A549 (cell line): Measurements from ENCODE around the gene STRN3. TPM values are rescaled to one million over a fixed set of nuclear protein-coding genes. Genes with fewer than 3 reads are reported as not detected.

Experiments
- ATAC-seq, 2 experiments: fragments of 200-7000 bp in 1 of 2; fragments of >200 bp in 1 of 2; cut with Nextera tagmentation in 1 of 2; cut with Tn5 transposase in 1 of 2; 3 replicates each; pipeline versions ENCODE4 v1.8.0 to v1.9.1; 2018 to 2020; ENCODE audit warnings: mild to moderate bottlenecking in 1 of 2, moderate library complexity in 1 of 2
- CTCF ChIA-PET: fragments of 300-600 bp; sonication (Branson Sonifier 250); formaldehyde crosslinking; extraction: SDS; loops from one replicate; lab custom pipeline; 2021; ENCODE audit warnings: antibody characterized with exemption, inconsistent platforms; lab: Yijun Ruan, JAX
- POLR2A ChIA-PET: fragments of 350-600 bp; formaldehyde crosslinking; extraction: SDS; loops from one replicate; lab custom pipeline; 2021; ENCODE audit warnings: antibody characterized with exemption, inconsistent platforms; lab: Yijun Ruan, JAX
- DNase-seq, 2 experiments: peaks; one replicate each; pipeline versions ENCODE4 v3.0.0 to v3.0.0-alpha.2; 2011 to 2016; ENCODE audit warnings: low read depth in 1 of 2, low spot score in 1 of 2
- FAIRE-seq: peaks from 2 replicates; lab custom pipeline; 2011; peaks lifted over from hg19 to GRCh38; lab: Jason Lieb, UNC
- H3K27ac ChIP-seq, 2 experiments: fragments of >200 bp; sonication (Bioruptor Twin); formaldehyde crosslinking; 3 replicates each; pipeline ENCODE4 v1.5.1; 2016 to 2017
- H3K4me1 ChIP-seq: fragments of >200 bp; sonication (Bioruptor Twin); formaldehyde crosslinking; 3 replicates; pipeline ENCODE4 v1.6.1; 2016
- H3K4me2 ChIP-seq: fragments of >200 bp; sonication (Bioruptor Twin); formaldehyde crosslinking; 3 replicates; pipeline ENCODE4 v1.6.1; 2016
- H3K4me3 ChIP-seq: fragments of >200 bp; sonication (Bioruptor Twin); formaldehyde crosslinking; 3 replicates; pipeline ENCODE4 v1.5.1; 2016
- H3K9me3 ChIP-seq: fragments of >200 bp; sonication (Bioruptor Twin); formaldehyde crosslinking; 3 replicates; pipeline ENCODE4 v1.6.1; 2016
- ATOH8 ChIP-seq: fragments of 250-450 bp; sonication (Bioruptor Pico); IDR thresholded peaks from 2 replicates; pipeline ENCODE4 v1.5.0; 2020; ENCODE audit warnings: low read depth, mild to moderate bottlenecking, moderate library complexity
- CEBPB ChIP-seq, 2 experiments: fragments of >200 bp in 1 of 2; sonication (Bioruptor Twin) in 1 of 2; formaldehyde crosslinking in 1 of 2; IDR thresholded peaks; 2 replicates each; pipeline ENCODE4 v1.6.1; 2012 to 2016
- CHD4 ChIP-seq: fragments of 200-600 bp; sonication (generic); IDR thresholded peaks from 2 replicates; pipeline ENCODE4 v1.6.1; 2016; ENCODE audit warnings: antibody characterized with exemption, mild to moderate bottlenecking, borderline replicate concordance
- CTCF ChIP-seq: fragments of >200 bp; sonication (Bioruptor Twin); formaldehyde crosslinking; IDR thresholded peaks from 3 replicates; pipeline ENCODE4 v1.5.1; 2016
- ELK1 ChIP-seq: fragments of 150-350 bp; IDR thresholded peaks from 2 replicates; pipeline ENCODE4 v1.6.1; 2014; ENCODE audit warnings: low read depth, mild to moderate bottlenecking, low read length
- EP300 ChIP-seq, 2 experiments: fragments of >200 bp; sonication (Bioruptor Twin); formaldehyde crosslinking; IDR thresholded peaks; 2 replicates in 1 of 2; 3 replicates in 1 of 2; pipeline ENCODE4 v1.6.1; 2016 to 2017
- FOSB ChIP-seq: fragments of 250-450 bp; sonication (Bioruptor Pico); IDR thresholded peaks from 2 replicates; pipeline ENCODE4 v1.5.0; 2020; ENCODE audit warnings: mild to moderate bottlenecking, moderate library complexity
- FOSL2 ChIP-seq, 2 experiments: fragments of 450-650 bp in 1 of 2; fragments of >200 bp in 1 of 2; sonication (Bioruptor Twin) in 1 of 2; formaldehyde crosslinking; IDR thresholded peaks; 2 replicates each; pipeline versions ENCODE4 v1.5.0 to v1.6.1; 2016 to 2020; ENCODE audit warnings: mild to moderate bottlenecking in 1 of 2, moderate library complexity in 1 of 2
- FOXS1 ChIP-seq: fragments of 250-450 bp; sonication (Bioruptor Pico); IDR thresholded peaks from 2 replicates; pipeline ENCODE4 v1.5.0; 2020; ENCODE audit warnings: mild to moderate bottlenecking, moderate library complexity
- HES2 ChIP-seq: fragments of >200 bp; sonication (Bioruptor Twin); formaldehyde crosslinking; IDR thresholded peaks from 2 replicates; pipeline ENCODE4 v1.6.1; 2016
- HOXB5 ChIP-seq: fragments of 250-450 bp; sonication (Bioruptor Pico); IDR thresholded peaks from 2 replicates; pipeline ENCODE4 v1.5.0; 2020; ENCODE audit warnings: mild to moderate bottlenecking, moderate library complexity
- KDM5A ChIP-seq: fragments of 200-600 bp; sonication (generic); IDR thresholded peaks from 2 replicates; pipeline ENCODE4 v1.6.1; 2016; ENCODE audit warnings: antibody characterized with exemption, mild to moderate bottlenecking
- NR3C1 ChIP-seq: fragments of >200 bp; sonication (Bioruptor Twin); formaldehyde crosslinking; IDR thresholded peaks from 3 replicates; pipeline ENCODE4 v1.6.1; 2017
- PBX3 ChIP-seq: IDR thresholded peaks from 2 replicates; pipeline ENCODE4 v1.6.1; 2012
- POLR2AphosphoS2 ChIP-seq: conservative IDR thresholded peaks from 2 replicates; pipeline ENCODE4 v1.6.1; 2012; ENCODE audit warnings: low read length, improper control_type of control experiment, inconsistent platforms
- RFX5 ChIP-seq: fragments of 450-650 bp; IDR thresholded peaks from 2 replicates; pipeline ENCODE4 v1.7.1; 2014; ENCODE audit warnings: antibody characterized with exemption, mild to moderate bottlenecking, moderate library complexity
- RNF2 ChIP-seq: fragments of 200-600 bp; sonication (generic); IDR thresholded peaks from 2 replicates; pipeline ENCODE4 v1.6.1; 2016; ENCODE audit warnings: low read depth, mild to moderate bottlenecking, antibody characterized with exemption, moderate library complexity, borderline replicate concordance
- SREBF2 ChIP-seq: fragments of 450-650 bp; IDR thresholded peaks from 2 replicates; pipeline ENCODE4 v1.6.1; 2014; ENCODE audit warnings: mild to moderate bottlenecking, moderate library complexity
- USF2 ChIP-seq: fragments of 450-650 bp; IDR thresholded peaks from 2 replicates; pipeline ENCODE4 v1.6.1; 2014; ENCODE audit warnings: antibody characterized with exemption
- ZC3H11A ChIP-seq: fragments of 450-650 bp; IDR thresholded peaks from 2 replicates; pipeline ENCODE4 v1.6.1; 2014; ENCODE audit warnings: antibody characterized with exemption, mild to moderate bottlenecking
- ZNF302 ChIP-seq: fragments of 250-450 bp; sonication (Bioruptor Pico); IDR thresholded peaks from 2 replicates; pipeline ENCODE4 v1.9.0; 2021; ENCODE audit warnings: inconsistent platforms, mild to moderate bottlenecking, moderate library complexity
- WGBS: methylation state at CpG from one replicate; pipeline ENCODE4 v1.1.6; 2017; ENCODE audit errors: missing lambda C conversion rate; 5-methylcytosine and 5-hydroxymethylcytosine counted together
- polyA plus RNA-seq, 4 experiments: library from polyadenylated mRNA; depleted of rRNA in 3 of 4; stranded (reverse); fragments of >200 nt; fragmentation: RNase III in 1 of 4; extraction: RNeasy Plus Mini Kit Qiagen cat#74134 plus additional on column Dnase treatment in 1 of 4; gene quantifications; 2 replicates in 3 of 4; 3 replicates in 1 of 4; pipeline ENCODE4 v1.2.3, GENCODE V29; 2011 to 2017

STRN3 gene
- polyA plus RNA-seq, 2 of the 4 experiments (the other 2 are of a cell fraction), result 22.1 to 44.8 TPM

- TF ChIP-seq PBX3 (no peak), ZC3H11A (no peak), KDM5A (no peak), FOXS1 (CRISPR knock-in tag) (no peak), USF2 (no peak), NR3C1 (no peak), ATOH8 (CRISPR knock-in tag) (no peak), CTCF (no peak), RNF2 (no peak), HOXB5 (CRISPR knock-in tag) (no peak), CEBPB (IDR thresholded peaks at IDR 0.05) (no peak), RFX5 (no peak), ZNF302 (CRISPR knock-in tag) (no peak), ELK1 (no peak), SREBF2 (no peak), EP300 (IDR thresholded peaks at IDR 0.05) (no peak), FOSB (CRISPR knock-in tag) (no peak)
- ChIA-PET POLR2A (no interaction called here), CTCF (interaction anchor here (0.7 to 9.1 kb wide), 3 partner anchors 11 to 105 kb away, joined by 3 to 68 read pairs (median 5); partner anchors contain the start of gene STRN3)
- WGBS, result 40% methylated on average over 2 of the region's 2 CpGs
- FAIRE-seq, result no peak
- Histone ChIP-seq H3K27ac (no peak overlapping the region), H3K4me2 (no peak overlapping the region), H3K4me3 (no peak overlapping the region), H3K9me3 (no peaks in the 10 kb centered on the region), H3K4me1 (peaks cover 40% of the 10 kb centered on the region)
- DNase-seq, result no peak
- no peak for ATAC-seq
These were observed 48.4 kb downstream of the STRN3 start for GRCh38 chr14:30977752-30978151.

- Histone ChIP-seq H3K4me2 (peak overlapping the region; percentile 37), H3K9me3 (no peaks in the 10 kb centered on the region), H3K27ac (no peak overlapping the region), H3K4me3 (no peak overlapping the region), H3K4me1 (peaks cover 37% of the 10 kb centered on the region)
- WGBS, result 32% methylated on average over 4 of the region's 4 CpGs
- TF ChIP-seq HES2 (no peak), KDM5A (no peak), POLR2AphosphoS2 (no peak), CEBPB (IDR thresholded peaks at IDR 0.05) (peak in 1 of 2 experiments; percentile 61; a peak in 1 of 4 replicates), FOSL2 (IDR thresholded peaks at IDR 0.05) (no peak), FOSL2 (CRISPR knock-in tag; IDR thresholded peaks at IDR 0.05) (peak; percentile 54; the same call in 1 of the 2 replicates), CHD4 (no peak)
- CTCF ChIA-PET, result interaction anchor here (0.9 kb wide), 1 partner anchor 108 kb away, joined by 3 read pairs; no protein-coding TSS in a partner anchor
- ATAC-seq (peak in 1 of 2 experiments; percentile 80; a peak in 3 of 6 replicates), FAIRE-seq (no peak), DNase-seq (peak in 1 of 2 experiments; percentile 42)
- POLR2A ChIA-PET, result no interaction called here
These were observed 51.6 kb downstream of the STRN3 start for GRCh38 chr14:30974628-30975027.
